22Rv1 (cell line): ENCODE measurements around the gene C1QTNF2.

Experiments
- ZFX ChIP-seq: fragments of 450-650 bp; IDR thresholded peaks from 2 replicates; pipeline ENCODE4 v1.6.1; 2017; ENCODE audit warnings: antibody characterized with exemption, borderline replicate concordance
- TF ChIP-seq, protein P1 (sequence below): fragments of 450-650 bp; IDR thresholded peaks from 2 replicates; pipeline ENCODE4 v1.5.1; 2017; ENCODE audit warnings: mild to moderate bottlenecking

DNA sequence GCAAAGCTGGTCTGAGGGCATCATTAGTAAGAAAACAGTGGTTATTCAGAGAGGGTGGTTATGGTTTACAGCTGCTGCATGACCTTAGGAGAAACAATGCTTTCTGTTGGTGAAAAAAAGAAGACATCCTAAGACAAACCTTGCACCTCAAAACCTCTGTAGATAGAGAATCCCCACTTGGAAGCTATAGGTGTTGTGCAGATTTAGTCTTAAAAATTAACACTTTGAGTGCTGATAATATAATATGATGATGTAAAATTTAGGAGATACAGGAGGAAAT is 49.8 kb upstream of the C1QTNF2 start:
- TF ChIP-seq, protein P1, sequence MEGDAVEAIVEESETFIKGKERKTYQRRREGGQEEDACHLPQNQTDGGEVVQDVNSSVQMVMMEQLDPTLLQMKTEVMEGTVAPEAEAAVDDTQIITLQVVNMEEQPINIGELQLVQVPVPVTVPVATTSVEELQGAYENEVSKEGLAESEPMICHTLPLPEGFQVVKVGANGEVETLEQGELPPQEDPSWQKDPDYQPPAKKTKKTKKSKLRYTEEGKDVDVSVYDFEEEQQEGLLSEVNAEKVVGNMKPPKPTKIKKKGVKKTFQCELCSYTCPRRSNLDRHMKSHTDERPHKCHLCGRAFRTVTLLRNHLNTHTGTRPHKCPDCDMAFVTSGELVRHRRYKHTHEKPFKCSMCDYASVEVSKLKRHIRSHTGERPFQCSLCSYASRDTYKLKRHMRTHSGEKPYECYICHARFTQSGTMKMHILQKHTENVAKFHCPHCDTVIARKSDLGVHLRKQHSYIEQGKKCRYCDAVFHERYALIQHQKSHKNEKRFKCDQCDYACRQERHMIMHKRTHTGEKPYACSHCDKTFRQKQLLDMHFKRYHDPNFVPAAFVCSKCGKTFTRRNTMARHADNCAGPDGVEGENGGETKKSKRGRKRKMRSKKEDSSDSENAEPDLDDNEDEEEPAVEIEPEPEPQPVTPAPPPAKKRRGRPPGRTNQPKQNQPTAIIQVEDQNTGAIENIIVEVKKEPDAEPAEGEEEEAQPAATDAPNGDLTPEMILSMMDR, result no peak
- no peak for TF ChIP-seq ZFX
